GM18526 (cell line): ENCODE results near the gene KCNK7.

Experiments
- POLR2A ChIP-seq: IDR thresholded peaks from 3 replicates; pipeline ENCODE4 v1.6.1; 2011; ENCODE audit not compliant: insufficient read length; ENCODE audit errors: extremely low read depth

The KCNK7 gene

GRCh38 chr11:65589444-65590239, 6.0 kb downstream of the KCNK7 start:
- TF ChIP-seq POLR2A, result no peak

- peak; percentile 24 for TF ChIP-seq POLR2A
These were observed 7.2 kb downstream of the KCNK7 start for GRCh38 chr11:65588199-65589054.

GRCh38 chr11:65586676-65587075, 8.9 kb downstream of the KCNK7 start:
- TF ChIP-seq POLR2A, result no peak

GRCh38 chr11:65586247-65586630, 9.4 kb downstream of the KCNK7 start:
- TF ChIP-seq POLR2A, result no peak

GRCh38 chr11:65585396-65586246, 10.0 kb downstream of the KCNK7 start:
- no peak for TF ChIP-seq POLR2A

GRCh38 chr11:65584723-65585171, 10.9 kb downstream of the KCNK7 start:
- TF ChIP-seq POLR2A, result no peak

GRCh38 chr11:65584106-65584505, 11.5 kb downstream of the KCNK7 start:
- no peak for TF ChIP-seq POLR2A

- no peak for TF ChIP-seq POLR2A
These were observed 12.0 kb downstream of the KCNK7 start for GRCh38 chr11:65583589-65583988.

- TF ChIP-seq POLR2A, result no peak
These were observed 13.7 kb downstream of the KCNK7 start for GRCh38 chr11:65581928-65582327.

- TF ChIP-seq POLR2A, result no peak
These were observed 14.8 kb downstream of the KCNK7 start for GRCh38 chr11:65580756-65581155.

GRCh38 chr11:65580031-65580692, 15.4 kb downstream of the KCNK7 start:
- no peak for TF ChIP-seq POLR2A

GRCh38 chr11:65579291-65579690, 16.3 kb downstream of the KCNK7 start:
- no peak for TF ChIP-seq POLR2A

- no peak for TF ChIP-seq POLR2A
These were observed 16.9 kb downstream of the KCNK7 start for GRCh38 chr11:65578667-65579066.

GRCh38 chr11:65578134-65578533, 17.5 kb downstream of the KCNK7 start:
- TF ChIP-seq POLR2A, result no peak

- TF ChIP-seq POLR2A, result no peak
These were observed 17.9 kb downstream of the KCNK7 start for GRCh38 chr11:65577756-65578109.
